Right atrium auricular region (tissue), 2 donors: ENCODE results near the gene SYK. TPM values are rescaled to one million over a fixed set of nuclear protein-coding genes. Genes with fewer than 3 reads are reported as not detected.

Experiments used
- DNase-seq: peaks from one replicate; pipeline ENCODE4 v3.0.0-alpha.2; 2019; ENCODE audit warnings: low spot score
- H3K27ac ChIP-seq, 2 donors: fragments of 200-600 bp; sonication (generic); 1 replicate in 1 of 2; 2 replicates in 1 of 2; pipeline ENCODE4 v1.5.1; 2016 to 2019
- H3K27me3 ChIP-seq, 2 donors: fragments of 200-600 bp; sonication (generic); one replicate each; pipeline versions ENCODE4 v1.5.1 to v1.6.0; 2017 to 2019
- H3K36me3 ChIP-seq: fragments of 200-600 bp; sonication (generic); one replicate; pipeline ENCODE4 v1.5.1; 2016
- H3K4me1 ChIP-seq, 2 donors: fragments of 200-600 bp; sonication (generic); one replicate each; pipeline versions ENCODE4 v1.5.1 to v1.6.0; 2017 to 2019
- H3K4me3 ChIP-seq, 2 donors: fragments of 200-600 bp; sonication (generic); 1 replicate in 1 of 2; 2 replicates in 1 of 2; pipeline ENCODE4 v1.5.1; 2017 to 2019; ENCODE audit warnings: mild to moderate bottlenecking in 1 of 2, moderate library complexity in 1 of 2
- H3K9me3 ChIP-seq, 2 donors: fragments of 200-600 bp; sonication (generic); one replicate each; pipeline ENCODE4 v1.5.1; 2019
- CTCF ChIP-seq, 2 donors: fragments of 200-600 bp; sonication (generic); IDR thresholded peaks; one replicate each; pipeline ENCODE4 v1.5.1; 2019; ENCODE audit warnings: antibody characterized with exemption in 2 of 2
- total RNA-seq, 2 donors: library from RNA; depleted of rRNA; stranded (reverse); fragments of >200 nt; gene quantifications; one replicate each; pipeline ENCODE4 v1.1.0, GENCODE V29; 2016

SYK gene
- total RNA-seq, 2 donors from 2014 or later = 3.4 to 6.3 TPM

- H3K4me3 ChIP-seq = no peak overlapping the region
- H3K4me1 ChIP-seq = no peaks in the 10 kb centered on the region
- no peak for DNase-seq
- no peaks in the 10 kb centered on the region for H3K9me3 ChIP-seq
- no peaks in the 10 kb centered on the region for H3K27me3 ChIP-seq
- no peaks in the 10 kb centered on the region for H3K36me3 ChIP-seq
- H3K27ac ChIP-seq = no peak overlapping the region
- TF ChIP-seq CTCF (IDR thresholded peaks at IDR 0.05) = no peak
These were observed 76.9 kb downstream of the SYK start for GRCh38 chr9:90878562-90878961.

- no peak for DNase-seq
- Histone ChIP-seq H3K4me3 (no peak overlapping the region), H3K27ac (no peak overlapping the region), H3K27me3 (no peaks in the 10 kb centered on the region), H3K4me1 (no peaks in the 10 kb centered on the region), H3K36me3 (no peaks in the 10 kb centered on the region), H3K9me3 (peaks cover 0 to 3% of the 10 kb centered on the region in 2 donors)
- TF ChIP-seq CTCF (IDR thresholded peaks at IDR 0.05) = no peak
These were observed 78.4 kb downstream of the SYK start for GRCh38 chr9:90880066-90880465.

GRCh38 chr9:90880669-90881068, 79.0 kb downstream of the SYK start:
- TF ChIP-seq CTCF (IDR thresholded peaks at IDR 0.05) = no peak
- Histone ChIP-seq H3K4me1 (no peaks in the 10 kb centered on the region), H3K4me3 (no peak overlapping the region), H3K36me3 (no peaks in the 10 kb centered on the region), H3K9me3 (peaks cover 0 to 9% of the 10 kb centered on the region in 2 donors), H3K27ac (no peak overlapping the region), H3K27me3 (no peaks in the 10 kb centered on the region)
- no peak for DNase-seq

GRCh38 chr9:90881648-90882047, 80.0 kb downstream of the SYK start:
- no peak for DNase-seq

GRCh38 chr9:90882991-90883600, 81.5 kb downstream of the SYK start:
- Histone ChIP-seq H3K36me3 (no peaks in the 10 kb centered on the region), H3K27ac (no peak overlapping the region), H3K4me1 (no peaks in the 10 kb centered on the region), H3K9me3 (peaks cover 0 to 19% of the 10 kb centered on the region in 2 donors), H3K4me3 (no peak overlapping the region), H3K27me3 (no peaks in the 10 kb centered on the region)
- no peak for TF ChIP-seq CTCF (IDR thresholded peaks at IDR 0.05)
- DNase-seq = no peak

More at GRCh38 chr9:90881648-90882047, 80.0 kb downstream of the SYK start:
- peaks cover 0 to 19% of the 10 kb centered on the region in 2 donors for H3K9me3 ChIP-seq
- H3K4me3 ChIP-seq = no peak overlapping the region
- H3K4me1 ChIP-seq = no peaks in the 10 kb centered on the region
- H3K27ac ChIP-seq = no peak overlapping the region
- H3K36me3 ChIP-seq = no peaks in the 10 kb centered on the region
- H3K27me3 ChIP-seq = no peaks in the 10 kb centered on the region
- TF ChIP-seq CTCF (IDR thresholded peaks at IDR 0.05) = no peak

GRCh38 chr9:90883661-90884060, 82.0 kb downstream of the SYK start:
- Histone ChIP-seq H3K27me3 (no peaks in the 10 kb centered on the region), H3K36me3 (no peaks in the 10 kb centered on the region), H3K9me3 (peaks cover 0 to 19% of the 10 kb centered on the region in 2 donors), H3K27ac (no peak overlapping the region), H3K4me3 (no peak overlapping the region), H3K4me1 (no peaks in the 10 kb centered on the region)
- TF ChIP-seq CTCF (IDR thresholded peaks at IDR 0.05) = no peak
- no peak for DNase-seq
